ENCODE data around the gene TBL1XR1.
"Not testable (repeated sequence)": the region's sequence is repeated elsewhere in the genome, so short reads cannot be mapped to it uniquely, and the experiment has no call there.

The TBL1XR1 gene

GRCh38 chr3:177208223-177208622, 10.9 kb upstream of the TBL1XR1 start:
- DNase-seq (ENCODE audit: low read depth) = no peak

GRCh38 chr3:177206936-177207335, 9.7 kb upstream of the TBL1XR1 start:
- no peak for DNase-seq (ENCODE audit: low read depth)

- no peak for DNase-seq (ENCODE audit: low read depth)
These were observed 6.6 kb upstream of the TBL1XR1 start for GRCh38 chr3:177203689-177204395.

GRCh38 chr3:177203016-177203415, 5.7 kb upstream of the TBL1XR1 start:
- not testable (repeated sequence) for DNase-seq (ENCODE audit: low read depth)

- no peak for DNase-seq (ENCODE audit: low read depth)
These were observed 4.6 kb upstream of the TBL1XR1 start for GRCh38 chr3:177201700-177202397.

GRCh38 chr3:177199206-177199760, 2.0 kb upstream of the TBL1XR1 start:
- DNase-seq (ENCODE audit: low read depth) = no peak

GRCh38 chr3:177197727-177198460, 612 bp upstream of the TBL1XR1 start:
- DNase-seq (ENCODE audit: low read depth) = no peak

- no peak for DNase-seq (ENCODE audit: low read depth)
These were observed 734 bp downstream of the TBL1XR1 start for GRCh38 chr3:177196456-177197040.

- DNase-seq (ENCODE audit: low read depth) = no peak
These were observed 1.2 kb downstream of the TBL1XR1 start for GRCh38 chr3:177196008-177196455.

GRCh38 chr3:177195242-177195991, 1.9 kb downstream of the TBL1XR1 start:
- no peak for DNase-seq (ENCODE audit: low read depth)

- no peak for DNase-seq (ENCODE audit: low read depth)
These were observed 3.0 kb downstream of the TBL1XR1 start for GRCh38 chr3:177194299-177194698.

- no peak for DNase-seq (ENCODE audit: low read depth)
These were observed 3.5 kb downstream of the TBL1XR1 start for GRCh38 chr3:177193688-177194268.

- not testable (repeated sequence) for DNase-seq (ENCODE audit: low read depth)
These were observed 4.0 kb downstream of the TBL1XR1 start for GRCh38 chr3:177193275-177193674.

GRCh38 chr3:177190756-177191681, 6.3 kb downstream of the TBL1XR1 start:
- DNase-seq (ENCODE audit: low read depth) = no peak

- not testable (repeated sequence) for DNase-seq (ENCODE audit: low read depth)
These were observed 7.1 kb downstream of the TBL1XR1 start for GRCh38 chr3:177190184-177190583.

- DNase-seq (ENCODE audit: low read depth) = not testable (repeated sequence)
These were observed 9.0 kb downstream of the TBL1XR1 start for GRCh38 chr3:177188325-177188724.

- no peak for DNase-seq (ENCODE audit: low read depth)
These were observed 11.0 kb downstream of the TBL1XR1 start for GRCh38 chr3:177186306-177186705.

GRCh38 chr3:177185035-177185574, 12.2 kb downstream of the TBL1XR1 start:
- no peak for DNase-seq (ENCODE audit: low read depth)

- DNase-seq (ENCODE audit: low read depth) = not testable (repeated sequence)
These were observed 12.7 kb downstream of the TBL1XR1 start for GRCh38 chr3:177184602-177185001.

GRCh38 chr3:177182352-177182751, 14.9 kb downstream of the TBL1XR1 start:
- no peak for DNase-seq (ENCODE audit: low read depth)

Data from non-pigmented ciliary epithelial cell (primary cell).